GM23248 (cell line): ENCODE results near the gene METTL21C. TPM values are rescaled to one million over a fixed set of nuclear protein-coding genes. Genes with fewer than 3 reads are reported as not detected.

Source experiments
- DNase-seq: peaks from one replicate; pipeline ENCODE4 v3.0.0-alpha.2; 2015
- H2AFZ ChIP-seq: fragments of 200-600 bp; sonication (generic); 2 replicates; pipeline ENCODE4 v1.6.1; 2016; ENCODE audit warnings: antibody characterized with exemption
- H3F3A ChIP-seq: fragments of 200-600 bp; sonication (generic); 2 replicates; pipeline ENCODE4 v1.6.1; 2016; ENCODE audit warnings: mild to moderate bottlenecking, antibody characterized with exemption, mixed run types; ENCODE audit not compliant: insufficient read depth
- H3K27ac ChIP-seq: fragments of 200-600 bp; sonication (generic); 2 replicates; pipeline ENCODE4 v1.5.1; 2016; ENCODE audit warnings: mild to moderate bottlenecking
- H3K27me3 ChIP-seq: fragments of 200-600 bp; sonication (generic); replicated peaks from 2 replicates; pipeline ENCODE4 v1.6.1; 2016; ENCODE audit warnings: mild to moderate bottlenecking; ENCODE audit not compliant: insufficient read depth
- H3K36me3 ChIP-seq: fragments of 200-600 bp; sonication (generic); 2 replicates; pipeline ENCODE4 v1.6.1; 2016; ENCODE audit warnings: low read depth, mild to moderate bottlenecking
- H3K4me1 ChIP-seq: fragments of 200-600 bp; sonication (generic); 2 replicates; pipeline ENCODE4 v1.6.1; 2016; ENCODE audit warnings: mild to moderate bottlenecking; ENCODE audit not compliant: insufficient read depth
- H3K4me2 ChIP-seq: fragments of 200-600 bp; sonication (generic); one replicate; pipeline ENCODE4 v1.6.1; 2016; ENCODE audit warnings: mild to moderate bottlenecking; ENCODE audit not compliant: unreplicated experiment
- H3K4me3 ChIP-seq: fragments of 200-600 bp; sonication (generic); 2 replicates; pipeline ENCODE4 v1.5.1; 2016; ENCODE audit warnings: mild to moderate bottlenecking
- H3K79me2 ChIP-seq: fragments of 200-600 bp; sonication (generic); 2 replicates; pipeline ENCODE4 v1.6.1; 2016; ENCODE audit warnings: mild to moderate bottlenecking; ENCODE audit not compliant: insufficient read depth
- H3K9ac ChIP-seq: fragments of 200-600 bp; sonication (generic); 2 replicates; pipeline ENCODE4 v1.6.1; 2016; ENCODE audit warnings: mild to moderate bottlenecking
- H3K9me2 ChIP-seq: fragments of 200-600 bp; sonication (generic); 2 replicates; pipeline ENCODE4 v1.6.1; 2016; ENCODE audit warnings: mixed run types, mild to moderate bottlenecking, moderate library complexity; ENCODE audit not compliant: insufficient read depth
- H3K9me3 ChIP-seq: fragments of 200-600 bp; sonication (generic); one replicate; pipeline ENCODE4 v1.6.1; 2017; ENCODE audit warnings: low read depth
- H4K20me1 ChIP-seq: fragments of 200-600 bp; sonication (generic); 2 replicates; pipeline ENCODE4 v1.6.0; 2016; ENCODE audit not compliant: insufficient read depth
- EZH2 ChIP-seq: fragments of 200-600 bp; sonication (generic); IDR thresholded peaks from 2 replicates; pipeline ENCODE4 v1.6.1; 2018; ENCODE audit warnings: antibody characterized with exemption, mild to moderate bottlenecking; ENCODE audit not compliant: insufficient read depth, poor library complexity, severe bottlenecking
- EZH2phosphoT487 ChIP-seq: fragments of 200-600 bp; sonication (generic); IDR thresholded peaks from 2 replicates; pipeline ENCODE4 v1.6.1; 2018; ENCODE audit warnings: antibody characterized with exemption, moderate library complexity, mild to moderate bottlenecking, low read depth; ENCODE audit not compliant: insufficient read depth
- WGBS, 2 experiments: methylation state at CpG; one replicate each; pipeline ENCODE4 v1.1.6; 2015 to 2017; ENCODE audit warnings: low lambda C conversion rate in 2 of 2, low coverage in 1 of 2; ENCODE audit errors: missing lambda C conversion rate in 2 of 2; 5-methylcytosine and 5-hydroxymethylcytosine counted together
- in situ Hi-C: fragments of 300-500 bp; cut with MboI; formaldehyde crosslinking; loops from 2 replicates; pipeline ENCODE4 v1.15.0; 2020
- polyA plus RNA-seq: library from polyadenylated mRNA; unstranded; fragments of >200 nt; fragmentation: Nextera tagmentation; extraction: Ambion mirVana; gene quantifications from 2 replicates; pipeline ENCODE4 v1.2.1, GENCODE V29; 2016
- total RNA-seq: library from RNA; depleted of rRNA; stranded (reverse); fragments of >200 nt; shearing (Covaris generic); gene quantifications from 2 replicates; pipeline ENCODE4 v1.2.3, GENCODE V29; 2014

METTL21C gene
- total and polyA plus RNA-seq, 2 experiments from 2014 or later = not detected

- 94% methylated on average over 5 of the region's 5 CpGs for WGBS, 2 experiments
- 0 out of 2 replicates have a peak, but pooled peaks cover 5% of the 10 kb centered on the region for H3K27me3 ChIP-seq
- H3K9ac ChIP-seq = no peak overlapping the region
- no peaks in the 10 kb centered on the region for H3K9me3 ChIP-seq
- peaks cover 19% of the 10 kb centered on the region for H3K4me1 ChIP-seq
- H3F3A ChIP-seq = no peaks in the 10 kb centered on the region; the same call in 1 of the 2 replicates
- H3K79me2 ChIP-seq = no peaks in the 10 kb centered on the region
- no peaks in the 10 kb centered on the region for H3K36me3 ChIP-seq
- in situ Hi-C loops = no loop called here
- no peaks in the 10 kb centered on the region for H3K9me2 ChIP-seq
- no peak overlapping the region for H3K4me2 ChIP-seq
- no peak for TF ChIP-seq EZH2
- no peak for TF ChIP-seq EZH2phosphoT487
- no peaks in the 10 kb centered on the region for H4K20me1 ChIP-seq
- no peak for DNase-seq
- no peak overlapping the region for H3K4me3 ChIP-seq
- H3K27ac ChIP-seq = no peak overlapping the region
- no peak overlapping the region for H2AFZ ChIP-seq
Observed at GRCh38 chr13:102701331-102701730, 6.5 kb upstream of the METTL21C start.

GRCh38 chr13:102700088-102701031 lies 5.5 kb upstream of the METTL21C start:
- peak; percentile 58 for DNase-seq
- Histone ChIP-seq H3K4me3 (no peak overlapping the region), H3F3A (no peaks in the 10 kb centered on the region; the same call in 1 of the 2 replicates), H3K4me1 (peaks cover 18% of the 10 kb centered on the region), H3K4me2 (peak overlapping the region; percentile 32), H3K9me3 (no peaks in the 10 kb centered on the region), H3K9me2 (no peaks in the 10 kb centered on the region), H3K36me3 (no peaks in the 10 kb centered on the region), H3K79me2 (no peaks in the 10 kb centered on the region), H4K20me1 (no peaks in the 10 kb centered on the region), H3K27ac (no peak overlapping the region), H3K27me3 (0 out of 2 replicates have a peak, but pooled peaks cover 6% of the 10 kb centered on the region), H2AFZ (peak overlapping the region; percentile 9; the same call in 1 of the 2 replicates), H3K9ac (no peak overlapping the region)
- WGBS, 2 experiments = 9 to 15% methylated on average over 14 of the region's 14 CpGs
- in situ Hi-C loops = no loop called here
- TF ChIP-seq EZH2phosphoT487 = no peak
- TF ChIP-seq EZH2 = no peak

DNA sequence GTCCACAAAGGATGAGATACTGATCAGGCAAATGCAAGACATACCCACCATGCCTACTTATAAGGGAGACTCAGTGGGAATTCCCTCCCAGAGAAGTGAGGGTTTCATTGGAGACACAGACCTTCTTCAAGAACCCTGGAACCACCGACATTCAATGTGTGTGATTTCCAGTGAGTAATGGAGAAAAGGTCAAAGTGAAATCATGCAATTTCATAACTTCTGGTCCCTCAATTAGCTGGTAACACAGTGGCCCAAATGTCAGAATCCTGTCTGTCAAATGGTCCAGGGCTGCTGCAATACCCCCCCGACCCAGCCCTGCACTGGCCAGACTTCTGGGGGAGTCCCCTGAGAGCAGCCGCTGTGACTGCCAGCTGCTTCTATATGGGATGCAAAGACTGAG lies 4.7 kb upstream of the METTL21C start:
- Histone ChIP-seq H3K4me1 (peaks cover 15% of the 10 kb centered on the region), H3K9me3 (no peaks in the 10 kb centered on the region), H3F3A (no peaks in the 10 kb centered on the region), H3K9me2 (no peaks in the 10 kb centered on the region), H3K36me3 (no peaks in the 10 kb centered on the region), H2AFZ (no peak overlapping the region), H4K20me1 (no peaks in the 10 kb centered on the region), H3K4me3 (no peak overlapping the region), H3K79me2 (no peaks in the 10 kb centered on the region), H3K27ac (no peak overlapping the region), H3K27me3 (peaks cover 12% of the 10 kb centered on the region; the same call in 1 of the 2 replicates), H3K9ac (no peak overlapping the region), H3K4me2 (no peak overlapping the region)
- TF ChIP-seq EZH2phosphoT487 (no peak), EZH2 (no peak)
- in situ Hi-C loops = no loop called here
- DNase-seq = no peak
- 60 to 67% methylated on average over 3 of the region's 3 CpGs for WGBS, 2 experiments

DNA sequence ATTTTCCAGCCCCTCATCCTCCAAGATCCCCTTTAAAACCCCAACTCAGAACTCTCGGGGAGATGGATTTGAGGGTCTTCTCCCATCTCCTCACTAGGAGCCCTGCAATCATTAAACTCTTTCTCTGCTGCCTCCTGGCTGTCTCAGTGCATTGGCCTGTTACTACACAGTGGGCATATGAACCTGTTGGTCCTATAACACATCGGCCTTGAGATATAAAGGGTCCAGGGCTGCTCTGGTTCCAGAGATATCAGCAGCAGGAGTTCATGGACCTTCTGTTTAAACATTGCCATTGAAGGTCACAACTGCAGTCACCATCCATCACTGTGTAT lies 3.8 kb upstream of the METTL21C start:
- Histone ChIP-seq H3K9me3 (no peaks in the 10 kb centered on the region), H3K27me3 (peaks cover 12% of the 10 kb centered on the region; the same call in 1 of the 2 replicates), H4K20me1 (no peaks in the 10 kb centered on the region), H3K9me2 (no peaks in the 10 kb centered on the region), H2AFZ (no peak overlapping the region), H3K9ac (no peak overlapping the region), H3K36me3 (no peaks in the 10 kb centered on the region), H3K4me1 (peaks cover 21% of the 10 kb centered on the region), H3F3A (no peaks in the 10 kb centered on the region), H3K4me3 (no peak overlapping the region), H3K79me2 (no peaks in the 10 kb centered on the region), H3K4me2 (no peak overlapping the region), H3K27ac (no peak overlapping the region)
- no peak for DNase-seq
- 79 to 89% methylated on average over 2 of the region's 2 CpGs for WGBS, 2 experiments
- in situ Hi-C loops = no loop called here
- TF ChIP-seq EZH2 (no peak), EZH2phosphoT487 (no peak)
